ENCODE measurements around the gene RGS2. TPM values are rescaled to one million over a fixed set of nuclear protein-coding genes. Genes with fewer than 3 reads are reported as not detected.

The RGS2 gene
- total and polyA plus RNA-seq, 2 experiments from 2014 or later: 196 to 283 TPM

GRCh38 chr1:192763243-192763642 lies 45.6 kb upstream of the RGS2 start:
- Histone ChIP-seq H3K9me2 (replicated peaks; ENCODE audit: insufficient read depth) (no peaks in the 10 kb centered on the region), H3K9me3 (ENCODE audit: low read depth) (no peaks in the 10 kb centered on the region), H3K27me3 (no peaks in the 10 kb centered on the region), H3K4me2 (no peak overlapping the region), H3K27ac (no peak overlapping the region), H3K4me1 (ENCODE audit: insufficient read depth) (no peaks in the 10 kb centered on the region), H2AFZ (no peak overlapping the region), H3K36me3 (replicated peaks; ENCODE audit: insufficient read depth, low read depth) (no peaks in the 10 kb centered on the region), H3K4me3 (no peak overlapping the region), H3K79me2 (no peaks in the 10 kb centered on the region), H4K20me1 (ENCODE audit: insufficient read depth, poor library complexity, severe bottlenecking) (no peaks in the 10 kb centered on the region)
- DNase-seq (ENCODE audit: low spot score): no peak
- no peak for TF ChIP-seq EZH2phosphoT487 (IDR thresholded peaks at IDR 0.05; ENCODE audit: low read depth, severe bottlenecking, unreplicated experiment)
- TF ChIP-seq CTCF (IDR thresholded peaks at IDR 0.05; ENCODE audit: poor library complexity): no peak
- TF ChIP-seq EZH2 (IDR thresholded peaks at IDR 0.05; ENCODE audit: borderline replicate concordance): no peak

- Histone ChIP-seq H3K9me2 (replicated peaks; ENCODE audit: insufficient read depth) (no peaks in the 10 kb centered on the region), H4K20me1 (ENCODE audit: insufficient read depth, poor library complexity, severe bottlenecking) (no peaks in the 10 kb centered on the region), H3K27ac (no peak overlapping the region), H3K79me2 (no peaks in the 10 kb centered on the region), H3K36me3 (replicated peaks; ENCODE audit: insufficient read depth, low read depth) (no peaks in the 10 kb centered on the region), H3K9me3 (ENCODE audit: low read depth) (no peaks in the 10 kb centered on the region), H2AFZ (no peak overlapping the region), H3K27me3 (no peaks in the 10 kb centered on the region), H3K4me3 (no peak overlapping the region), H3K4me1 (ENCODE audit: insufficient read depth) (no peaks in the 10 kb centered on the region), H3K4me2 (no peak overlapping the region)
- DNase-seq (ENCODE audit: low spot score): no peak
- 48% methylated on average over 1 of the region's 1 CpG for WGBS (ENCODE audit: low lambda C conversion rate, missing lambda C conversion rate)
- TF ChIP-seq EZH2phosphoT487 (IDR thresholded peaks at IDR 0.05; ENCODE audit: low read depth, severe bottlenecking, unreplicated experiment) (no peak), EZH2 (IDR thresholded peaks at IDR 0.05; ENCODE audit: borderline replicate concordance) (no peak), CTCF (IDR thresholded peaks at IDR 0.05; ENCODE audit: poor library complexity) (no peak)
These were observed 45.1 kb upstream of the RGS2 start for GRCh38 chr1:192763756-192764155.

DNA sequence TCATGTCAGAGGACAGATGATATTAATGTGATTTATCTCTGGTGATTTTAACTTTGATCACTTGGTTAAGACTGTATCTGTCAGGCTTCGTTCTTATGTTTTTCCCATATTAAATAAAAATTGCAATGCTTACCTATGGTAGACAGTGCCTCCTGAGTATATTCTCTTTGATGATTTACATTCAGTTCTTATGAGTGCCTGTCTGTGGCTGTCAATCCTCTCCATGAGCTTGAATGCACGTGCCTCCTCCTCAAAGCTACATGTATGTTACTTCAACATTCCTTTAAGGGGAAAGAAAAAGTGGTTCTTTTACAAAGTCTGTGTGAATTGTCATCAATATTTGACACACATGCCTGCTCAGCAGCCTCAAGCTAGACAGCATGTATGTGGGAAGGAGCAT lies 44.2 kb upstream of the RGS2 start:
- DNase-seq (ENCODE audit: low spot score): no peak
- H3K4me2 ChIP-seq: no peak overlapping the region
- no peaks in the 10 kb centered on the region for H4K20me1 ChIP-seq (ENCODE audit: insufficient read depth, poor library complexity, severe bottlenecking)
- no peaks in the 10 kb centered on the region for H3K9me3 ChIP-seq (ENCODE audit: low read depth)
- H3K4me3 ChIP-seq: no peak overlapping the region
- no peaks in the 10 kb centered on the region for H3K9me2 ChIP-seq (replicated peaks; ENCODE audit: insufficient read depth)
- no peak overlapping the region for H2AFZ ChIP-seq
- H3K27me3 ChIP-seq: no peaks in the 10 kb centered on the region
- no peaks in the 10 kb centered on the region for H3K36me3 ChIP-seq (replicated peaks; ENCODE audit: insufficient read depth, low read depth)
- TF ChIP-seq CTCF (IDR thresholded peaks at IDR 0.05; ENCODE audit: poor library complexity) (no peak), EZH2phosphoT487 (IDR thresholded peaks at IDR 0.05; ENCODE audit: low read depth, severe bottlenecking, unreplicated experiment) (no peak), EZH2 (IDR thresholded peaks at IDR 0.05; ENCODE audit: borderline replicate concordance) (no peak)
- 80% methylated on average over 2 of the region's 2 CpGs for WGBS (ENCODE audit: low lambda C conversion rate, missing lambda C conversion rate)
- H3K79me2 ChIP-seq: no peaks in the 10 kb centered on the region
- no peak overlapping the region for H3K27ac ChIP-seq
- no peaks in the 10 kb centered on the region for H3K4me1 ChIP-seq (ENCODE audit: insufficient read depth)

All from hepatocyte (in vitro differentiated cells).